ENCODE data around the gene CPED1.
"Not testable (repeated sequence)": the region's sequence is repeated elsewhere in the genome, so short reads cannot be mapped to it uniquely, and the experiment has no call there.

Gene CPED1

GRCh38 chr7:121252523-121253235 is 264.2 kb downstream of the CPED1 start:
- DNase-seq (ENCODE audit: low spot score) = not testable (repeated sequence)

GRCh38 chr7:121259826-121260225 is 271.3 kb downstream of the CPED1 start:
- DNase-seq (ENCODE audit: low spot score) = no peak

- DNase-seq (ENCODE audit: low spot score) = no peak
Measured at GRCh38 chr7:121261207-121261884, 272.8 kb downstream of the CPED1 start.

- no peak for DNase-seq (ENCODE audit: low spot score)
Measured at GRCh38 chr7:121262221-121262620, 273.7 kb downstream of the CPED1 start.

GRCh38 chr7:121262969-121263368 is 274.5 kb downstream of the CPED1 start:
- DNase-seq (ENCODE audit: low spot score) = no peak

GRCh38 chr7:121266307-121266894 is 277.9 kb downstream of the CPED1 start:
- DNase-seq (ENCODE audit: low spot score) = no peak

GRCh38 chr7:121267612-121268011 is 279.1 kb downstream of the CPED1 start:
- no peak for DNase-seq (ENCODE audit: low spot score)

- no peak for DNase-seq (ENCODE audit: low spot score)
Measured at GRCh38 chr7:121269798-121270197, 281.3 kb downstream of the CPED1 start.

- no peak for DNase-seq (ENCODE audit: low spot score)
Measured at GRCh38 chr7:121271098-121271497, 282.6 kb downstream of the CPED1 start.

GRCh38 chr7:121271916-121272315 is 283.4 kb downstream of the CPED1 start:
- DNase-seq (ENCODE audit: low spot score) = no peak

- DNase-seq (ENCODE audit: low spot score) = no peak
Measured at GRCh38 chr7:121272676-121273075, 284.2 kb downstream of the CPED1 start.

- DNase-seq (ENCODE audit: low spot score) = no peak
Measured at GRCh38 chr7:121273467-121274167, 285.1 kb downstream of the CPED1 start.

GRCh38 chr7:121274467-121274866 is 286.0 kb downstream of the CPED1 start:
- no peak for DNase-seq (ENCODE audit: low spot score)

- DNase-seq (ENCODE audit: low spot score) = no peak
Measured at GRCh38 chr7:121275204-121275603, 286.7 kb downstream of the CPED1 start.

- DNase-seq (ENCODE audit: low spot score) = no peak
Measured at GRCh38 chr7:121276313-121276712, 287.8 kb downstream of the CPED1 start.

- peak; percentile 72 for DNase-seq (ENCODE audit: low spot score)
Measured at GRCh38 chr7:121278120-121279021, 289.9 kb downstream of the CPED1 start.

GRCh38 chr7:121279060-121279620 is 290.6 kb downstream of the CPED1 start:
- DNase-seq (ENCODE audit: low spot score) = no peak

- DNase-seq (ENCODE audit: low spot score) = no peak
Measured at GRCh38 chr7:121279822-121280221, 291.3 kb downstream of the CPED1 start.

GRCh38 chr7:121280656-121281055 is 292.1 kb downstream of the CPED1 start:
- no peak for DNase-seq (ENCODE audit: low spot score)

GRCh38 chr7:121282129-121282528 is 293.6 kb downstream of the CPED1 start:
- DNase-seq (ENCODE audit: low spot score) = no peak

GRCh38 chr7:121285066-121285667 is 296.7 kb downstream of the CPED1 start:
- DNase-seq (ENCODE audit: low spot score) = no peak
